NCI-H774 (cell line): ENCODE results near the gene CFAP90.

Source experiments
- DNase-seq: peaks from one replicate; lab custom pipeline; 2025; lab: John Stamatoyannopoulos, UW

Gene CFAP90

GRCh38 chr5:7850395-7851239 lies at the start of gene CFAP90:
TSS of gene CFAP90 (minus strand) at chr5:7851133. CDS start at chr5:7851021, 112 bp downstream.
- DNase-seq = peak; percentile 63

- DNase-seq = no peak
These were observed 46.2 kb upstream of the CFAP90 start for GRCh38 chr5:7897014-7897600.

GRCh38 chr5:7894860-7895259 lies 43.9 kb upstream of the CFAP90 start:
- DNase-seq = no peak

- DNase-seq = no peak
These were observed 43.5 kb upstream of the CFAP90 start for GRCh38 chr5:7894439-7894838.

- no peak for DNase-seq
These were observed 38.0 kb upstream of the CFAP90 start for GRCh38 chr5:7888901-7889300.

- DNase-seq = peak; percentile 56
These were observed 36.0 kb upstream of the CFAP90 start for GRCh38 chr5:7886849-7887475.

GRCh38 chr5:7884491-7885267 lies 33.7 kb upstream of the CFAP90 start:
- no peak for DNase-seq

GRCh38 chr5:7882926-7883325 lies 32.0 kb upstream of the CFAP90 start:
- no peak for DNase-seq

- DNase-seq = no peak
These were observed 30.9 kb upstream of the CFAP90 start for GRCh38 chr5:7881816-7882215.

GRCh38 chr5:7881091-7881490 lies 30.2 kb upstream of the CFAP90 start:
- DNase-seq = no peak

GRCh38 chr5:7878381-7878873 lies 27.5 kb upstream of the CFAP90 start:
- no peak for DNase-seq

- DNase-seq = no peak
These were observed 26.9 kb upstream of the CFAP90 start for GRCh38 chr5:7877851-7878250.

GRCh38 chr5:7876867-7877266 lies 25.9 kb upstream of the CFAP90 start:
- DNase-seq = no peak

- DNase-seq = no peak
These were observed 24.2 kb upstream of the CFAP90 start for GRCh38 chr5:7875151-7875550.

- DNase-seq = no peak
These were observed 23.7 kb upstream of the CFAP90 start for GRCh38 chr5:7874639-7875038.

GRCh38 chr5:7873216-7873615 lies 22.3 kb upstream of the CFAP90 start:
- no peak for DNase-seq

- DNase-seq = no peak
These were observed 21.7 kb upstream of the CFAP90 start for GRCh38 chr5:7872517-7873130.

GRCh38 chr5:7871653-7872052 lies 20.7 kb upstream of the CFAP90 start:
- no peak for DNase-seq

GRCh38 chr5:7869474-7870136 lies 18.7 kb upstream of the CFAP90 start:
- DNase-seq = no peak

- peak; percentile 97 for DNase-seq
These were observed 18.0 kb upstream of the CFAP90 start, which contains the start of the genes FASTKD3 and MTRR for GRCh38 chr5:7868773-7869473. TSS of gene FASTKD3 (minus strand) at chr5:7869031. CDS start at chr5:7868083, 948 bp downstream. TSS of gene MTRR (plus strand) at chr5:7869148. CDS start at chr5:7870795, 1,647 bp downstream.
